Thyroid gland (tissue), 4 donors: ENCODE data around the gene PVR.

ENCODE experiments used
- POLR2A ChIP-seq, 2 donors: fragments of 450-650 bp; IDR thresholded peaks; one replicate each; pipeline ENCODE4 v1.6.1; 2017; ENCODE audit warnings: antibody characterized with exemption in 2 of 2, mild to moderate bottlenecking in 2 of 2, moderate library complexity in 1 of 2
- TF ChIP-seq, protein P1 (sequence below), 6 experiments: fragments of 200-600 bp in 3 of 6; fragments of 450-650 bp in 3 of 6; sonication (generic) in 3 of 6; IDR thresholded peaks; one replicate each; pipeline ENCODE4 v1.5.1; 2016 to 2019; ENCODE audit warnings: antibody characterized with exemption in 6 of 6, mild to moderate bottlenecking in 2 of 6, inconsistent platforms in 1 of 6, moderate library complexity in 1 of 6

DNA sequence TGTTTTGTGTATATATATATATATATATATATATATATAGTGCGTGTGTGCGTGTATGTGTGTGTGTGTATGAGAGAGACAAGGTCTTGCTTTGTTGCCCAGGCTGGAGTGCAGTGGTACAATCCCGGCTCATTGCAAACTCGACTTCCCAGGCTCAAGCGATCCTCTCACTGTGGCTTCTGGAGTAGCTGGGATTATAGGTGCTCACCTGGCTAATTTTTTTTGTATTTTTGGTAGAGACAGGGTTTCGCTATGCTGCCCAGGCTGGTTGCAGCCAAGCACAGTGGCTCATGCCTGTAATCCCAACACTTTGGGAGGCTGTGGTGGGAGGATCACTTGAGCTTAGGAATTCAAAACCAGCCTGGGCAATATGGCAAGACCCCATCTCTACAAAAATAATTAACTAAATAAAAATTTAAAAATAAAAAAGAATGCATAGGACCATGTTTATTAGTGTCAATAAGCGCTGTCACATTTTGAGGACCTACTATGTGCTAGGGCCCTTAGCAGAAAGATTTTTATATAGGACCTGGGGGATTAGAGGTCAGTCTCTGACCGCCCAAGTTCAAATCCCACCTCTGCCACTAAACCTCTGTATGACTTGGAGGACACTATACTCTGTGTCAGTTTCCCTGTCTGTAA is 1.8 kb downstream of the PVR start:
- TF ChIP-seq POLR2A (IDR thresholded peaks at IDR 0.05) = no peak
- TF ChIP-seq, protein P1, sequence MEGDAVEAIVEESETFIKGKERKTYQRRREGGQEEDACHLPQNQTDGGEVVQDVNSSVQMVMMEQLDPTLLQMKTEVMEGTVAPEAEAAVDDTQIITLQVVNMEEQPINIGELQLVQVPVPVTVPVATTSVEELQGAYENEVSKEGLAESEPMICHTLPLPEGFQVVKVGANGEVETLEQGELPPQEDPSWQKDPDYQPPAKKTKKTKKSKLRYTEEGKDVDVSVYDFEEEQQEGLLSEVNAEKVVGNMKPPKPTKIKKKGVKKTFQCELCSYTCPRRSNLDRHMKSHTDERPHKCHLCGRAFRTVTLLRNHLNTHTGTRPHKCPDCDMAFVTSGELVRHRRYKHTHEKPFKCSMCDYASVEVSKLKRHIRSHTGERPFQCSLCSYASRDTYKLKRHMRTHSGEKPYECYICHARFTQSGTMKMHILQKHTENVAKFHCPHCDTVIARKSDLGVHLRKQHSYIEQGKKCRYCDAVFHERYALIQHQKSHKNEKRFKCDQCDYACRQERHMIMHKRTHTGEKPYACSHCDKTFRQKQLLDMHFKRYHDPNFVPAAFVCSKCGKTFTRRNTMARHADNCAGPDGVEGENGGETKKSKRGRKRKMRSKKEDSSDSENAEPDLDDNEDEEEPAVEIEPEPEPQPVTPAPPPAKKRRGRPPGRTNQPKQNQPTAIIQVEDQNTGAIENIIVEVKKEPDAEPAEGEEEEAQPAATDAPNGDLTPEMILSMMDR (IDR thresholded peaks at IDR 0.05) = no peak
